ENCODE results near the gene SAMD4A. TPM values are rescaled to one million over a fixed set of nuclear protein-coding genes. Genes with fewer than 3 reads are reported as not detected.

SAMD4A gene
- total and polyA plus RNA-seq, 8 donors: 2.9 to 12.2 (median 9.4) TPM

DNA sequence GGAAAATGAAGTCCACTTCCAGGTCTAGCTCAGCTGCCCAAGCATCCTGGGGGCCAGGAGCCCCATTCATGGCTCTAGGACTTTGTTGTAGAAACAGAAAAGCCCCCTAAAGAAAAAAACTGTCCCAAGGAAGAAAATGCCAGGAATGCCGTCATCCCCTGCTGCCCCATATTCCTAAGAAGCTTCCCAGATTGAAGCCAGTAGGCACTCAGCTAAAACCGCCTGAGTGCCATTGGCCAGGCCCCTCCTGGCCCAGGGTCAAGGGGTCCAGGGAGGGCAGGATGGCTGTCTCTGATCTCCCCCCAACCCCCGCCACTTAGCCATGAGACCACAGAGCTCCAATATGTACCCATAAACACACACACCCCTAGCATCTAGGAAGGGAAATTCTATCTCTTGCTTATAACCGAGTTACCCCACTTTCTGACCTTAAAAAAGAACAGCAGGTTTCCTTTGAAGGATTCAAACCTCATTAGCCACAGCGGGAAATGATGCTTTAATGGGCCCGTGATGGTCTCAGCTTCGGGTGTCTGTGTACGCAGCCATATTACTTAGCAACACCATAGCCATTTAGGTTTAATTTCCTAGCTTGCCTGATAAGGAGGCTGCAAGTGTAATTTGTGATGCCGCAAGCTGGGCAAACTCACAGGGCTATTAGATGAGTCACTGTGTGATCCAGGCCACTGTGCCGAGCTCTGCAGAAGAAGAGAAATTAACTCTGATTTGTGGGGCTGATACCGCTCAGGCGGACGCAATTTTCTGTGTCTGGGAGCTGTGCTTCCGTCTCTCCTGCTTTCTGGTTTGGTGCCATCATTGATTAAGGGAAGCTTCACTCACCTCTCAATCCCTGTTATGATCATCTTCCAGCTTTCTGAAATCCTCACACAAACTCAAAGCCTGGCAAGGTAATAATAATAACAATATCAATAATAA, 251.5 kb downstream of the SAMD4A start:
- no peak for FAIRE-seq
- no peaks in the 10 kb centered on the region for H3K9me3 ChIP-seq

DNA sequence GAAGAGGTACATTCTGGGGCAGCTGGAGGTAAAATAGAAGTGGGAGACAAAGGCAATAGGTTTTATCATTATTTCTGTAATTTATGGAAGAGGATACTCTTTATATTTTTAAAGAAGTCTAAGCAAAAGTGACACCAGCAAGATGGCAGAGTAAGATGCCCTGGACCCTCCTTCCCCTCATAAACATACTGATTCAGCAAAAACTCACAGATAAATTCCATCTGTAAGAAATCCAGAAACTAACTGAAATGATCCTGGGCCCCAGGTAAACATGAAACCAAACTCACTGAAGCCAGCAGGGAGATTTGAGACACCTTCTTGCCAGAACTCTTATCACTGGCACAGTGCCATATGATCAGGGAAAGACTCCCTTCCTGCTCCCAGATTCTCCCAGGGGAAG, 255.8 kb downstream of the SAMD4A start:
- H3K4me1 ChIP-seq: no peaks in the 10 kb centered on the region
- no peaks in the 10 kb centered on the region for H3K9me3 ChIP-seq
- intact Hi-C loops (cut with DNase I): no loop called here
- H3K36me3 ChIP-seq: no peaks in the 10 kb centered on the region
- ATAC-seq: no peak
- FAIRE-seq: no peak
- H3K4me3 ChIP-seq: no peak overlapping the region
- no peak for DNase-seq
- H3K27ac ChIP-seq: no peak overlapping the region
- H3K27me3 ChIP-seq: no peaks in the 10 kb centered on the region
- TF ChIP-seq CTCF (IDR thresholded peaks at IDR 0.05): no peak

More for the DNA sequence above, 251.5 kb downstream of the SAMD4A start:
- H3K4me1 ChIP-seq: no peaks in the 10 kb centered on the region
- H3K4me3 ChIP-seq: no peak overlapping the region
- ATAC-seq: peak in 3 of 4 donors; percentile 68 to 84 (median 84)
- H3K27me3 ChIP-seq: no peaks in the 10 kb centered on the region
- 31 to 32% methylated on average over 14 of the region's 14 CpGs for WGBS, 2 donors
- intact Hi-C loops (cut with DNase I): no loop called here
- no peak for TF ChIP-seq CTCF (IDR thresholded peaks at IDR 0.05)
- peak in 2 of 6 donors; percentile 13 to 16 for DNase-seq
- no peaks in the 10 kb centered on the region for H3K36me3 ChIP-seq
- no peak overlapping the region for H3K27ac ChIP-seq

DNA sequence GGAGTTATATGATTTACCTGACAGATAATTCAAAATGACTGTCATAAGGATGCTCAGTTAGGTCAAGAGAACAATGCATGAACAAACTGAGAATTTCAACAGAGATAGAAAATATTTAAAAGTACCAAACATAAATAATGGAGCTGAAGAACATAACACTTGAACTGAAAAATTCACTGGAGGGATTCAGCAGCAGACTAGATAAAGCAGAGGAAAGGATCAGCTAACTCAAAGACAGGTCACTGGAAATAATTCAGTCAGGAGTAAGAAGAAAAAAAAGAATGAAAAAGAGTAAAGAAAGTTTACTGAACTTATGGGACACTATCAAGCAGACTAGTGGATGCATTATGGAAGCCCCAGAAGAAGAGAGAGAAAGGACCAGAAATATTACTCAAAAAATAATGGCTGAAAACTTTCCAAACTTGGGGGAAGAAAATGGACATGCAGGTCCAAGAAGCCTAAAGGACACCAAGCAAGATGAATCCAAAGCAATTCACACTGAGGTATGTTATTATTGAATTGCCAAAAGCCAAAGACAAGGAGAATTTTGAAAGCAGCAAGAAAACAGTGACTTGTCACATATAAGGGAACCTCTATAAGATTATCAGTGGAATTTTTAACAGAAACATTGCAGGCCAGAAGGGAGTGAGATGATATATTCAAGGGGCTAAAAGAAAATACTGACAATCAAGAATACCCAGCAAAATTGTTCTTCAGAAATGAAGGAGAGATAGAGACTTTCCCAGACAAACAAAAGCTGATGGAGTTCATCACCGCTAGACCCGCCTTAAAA, 257.0 kb downstream of the SAMD4A start:
- no peaks in the 10 kb centered on the region for H3K27me3 ChIP-seq
- intact Hi-C loops (cut with DNase I): no loop called here
- WGBS, 2 donors: 95 to 96% methylated on average over 2 of the region's 2 CpGs
- no peak overlapping the region for H3K27ac ChIP-seq
- ATAC-seq (no peak), DNase-seq (no peak), FAIRE-seq (no peak)
- no peak overlapping the region for H3K4me3 ChIP-seq
- H3K36me3 ChIP-seq: no peaks in the 10 kb centered on the region
- H3K4me1 ChIP-seq: no peaks in the 10 kb centered on the region
- no peaks in the 10 kb centered on the region for H3K9me3 ChIP-seq
- TF ChIP-seq CTCF (IDR thresholded peaks at IDR 0.05): no peak

DNA sequence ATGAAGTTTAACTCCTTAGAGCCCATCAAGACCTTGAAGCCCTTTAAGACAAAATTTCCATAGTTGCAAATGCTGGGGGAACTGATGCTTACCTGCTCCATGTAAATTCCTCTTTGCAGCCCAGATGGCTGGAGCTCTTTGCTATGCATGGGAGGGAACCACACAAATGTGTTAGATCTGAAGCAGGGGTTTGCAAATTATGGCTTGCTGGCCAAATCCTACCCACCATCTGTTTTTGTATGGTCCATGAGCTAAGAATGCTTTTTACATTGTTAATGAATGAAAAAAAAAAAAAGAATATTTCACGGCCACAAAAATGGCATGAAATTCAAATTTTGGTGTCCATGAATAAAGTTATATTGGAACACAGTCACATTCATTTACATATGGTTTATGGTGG, 261.1 kb downstream of the SAMD4A start:
- H3K9me3 ChIP-seq: no peaks in the 10 kb centered on the region
- DNase-seq (no peak), ATAC-seq (no peak), FAIRE-seq (no peak)
- intact Hi-C loops (cut with DNase I): no loop called here
- H3K27me3 ChIP-seq: no peaks in the 10 kb centered on the region
- H3K4me3 ChIP-seq: no peak overlapping the region
- no peak for TF ChIP-seq CTCF (IDR thresholded peaks at IDR 0.05)
- WGBS, 2 donors: 90 to 97% methylated on average over 1 of the region's 1 CpG
- no peaks in the 10 kb centered on the region for H3K4me1 ChIP-seq
- no peak overlapping the region for H3K27ac ChIP-seq
- no peaks in the 10 kb centered on the region for H3K36me3 ChIP-seq
